GM19238 (cell line): Measurements from ENCODE around the gene CDK8.
"Not testable (repeated sequence)": the region's sequence is repeated elsewhere in the genome, so short reads cannot be mapped to it uniquely, and the experiment has no call there.

Experiments used
- DNase-seq: peaks from one replicate; pipeline ENCODE4 v3.0.0; 2011; ENCODE audit warnings: low spot score; ENCODE audit not compliant: insufficient read length

Gene CDK8

DNA sequence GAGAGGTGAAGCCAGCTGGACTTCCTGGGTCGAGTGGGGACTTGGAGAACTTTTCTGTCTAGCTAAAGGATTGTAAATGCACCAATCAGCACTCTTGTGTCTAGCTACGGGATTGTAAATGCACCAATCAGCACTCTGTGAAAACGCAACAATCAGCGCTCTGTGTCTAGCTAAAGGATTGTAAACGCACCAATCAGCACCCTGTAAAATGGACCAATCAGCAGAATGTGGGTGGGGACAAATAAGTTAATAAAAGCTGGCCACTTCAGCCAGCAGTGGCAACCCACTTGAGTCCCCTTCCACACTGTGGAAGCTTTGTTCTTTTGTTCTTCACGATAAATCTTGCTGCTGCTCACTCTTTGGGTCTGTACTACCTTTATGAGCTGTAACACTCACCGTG, 58.1 kb downstream of the CDK8 start:
- not testable (repeated sequence) for DNase-seq

DNA sequence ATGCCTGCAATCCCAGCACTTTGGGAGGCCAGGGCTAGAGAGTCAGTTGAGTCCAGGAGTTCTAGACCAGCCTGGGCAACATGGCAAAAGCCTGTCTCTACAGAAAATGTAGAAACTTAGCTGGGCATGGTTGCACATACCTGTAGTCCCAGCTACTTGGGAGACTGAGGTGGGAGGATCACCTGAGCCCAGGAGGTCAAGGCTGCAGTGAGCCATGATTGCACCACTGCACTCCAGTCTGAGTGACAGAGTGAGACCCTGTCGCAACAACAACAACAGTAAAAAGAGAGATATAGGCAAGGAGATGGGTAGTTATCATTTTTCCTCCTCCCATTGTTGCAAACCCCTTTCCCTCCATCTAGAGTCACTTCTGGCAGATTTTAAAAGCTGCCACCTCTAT, 62.2 kb downstream of the CDK8 start:
- DNase-seq = not testable (repeated sequence)

DNA sequence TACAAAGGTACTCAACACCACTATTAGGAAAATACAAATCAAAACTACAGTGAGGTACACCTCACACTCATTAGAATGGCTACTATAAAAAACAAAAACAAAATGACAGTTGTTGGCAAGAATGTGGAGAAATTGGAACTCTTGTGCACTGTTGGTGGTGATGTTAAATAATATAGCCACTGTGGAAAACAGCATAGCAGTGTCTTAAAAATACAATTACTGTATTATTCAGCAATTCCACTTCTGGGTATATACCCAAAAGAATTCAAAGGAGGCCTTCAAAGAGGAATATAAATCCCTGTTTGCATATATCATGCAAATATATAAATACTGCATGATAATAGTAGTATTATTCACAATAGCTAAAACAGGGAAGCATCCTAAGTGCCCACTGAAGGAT, 66.8 kb downstream of the CDK8 start:
- no peak for DNase-seq

DNA sequence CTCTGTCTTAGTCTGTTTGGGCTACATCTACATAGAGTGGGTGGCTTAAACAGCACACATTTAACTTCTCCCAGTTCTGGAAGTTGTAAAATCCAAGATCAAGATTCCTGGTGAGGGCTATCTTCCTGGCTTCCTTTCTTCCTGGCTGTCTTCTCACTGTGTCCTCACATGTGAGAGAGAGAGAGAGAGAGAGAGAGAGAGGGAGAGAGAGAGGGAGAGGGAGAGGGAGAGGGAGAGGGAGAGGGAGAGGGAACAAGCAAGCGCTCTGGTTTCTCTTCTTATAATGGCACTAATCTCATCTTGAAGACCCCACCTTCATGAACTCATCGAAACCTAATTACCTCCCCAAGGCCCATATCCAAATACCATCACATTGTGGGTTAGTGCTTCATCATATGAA, 69.2 kb downstream of the CDK8 start:
- DNase-seq = no peak

DNA sequence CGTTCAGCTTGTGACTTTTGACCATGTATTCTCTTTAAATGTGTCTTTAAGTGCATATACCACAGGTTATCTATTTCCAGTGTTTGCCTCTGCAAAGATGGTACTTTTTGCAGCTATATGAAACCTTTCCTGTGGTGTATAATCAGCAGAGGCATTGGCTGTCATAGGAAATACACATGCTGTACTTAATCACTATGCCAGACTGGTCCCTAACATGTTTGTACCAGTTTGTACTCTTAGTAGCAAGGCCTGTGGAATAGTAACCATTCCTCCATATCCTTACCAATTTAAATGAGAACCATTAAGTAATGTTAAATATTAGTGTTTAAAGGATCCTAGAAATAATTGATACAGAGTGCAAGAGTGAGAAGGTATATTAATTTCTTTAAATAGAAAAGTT, 69.8 kb downstream of the CDK8 start:
- DNase-seq = no peak

DNA sequence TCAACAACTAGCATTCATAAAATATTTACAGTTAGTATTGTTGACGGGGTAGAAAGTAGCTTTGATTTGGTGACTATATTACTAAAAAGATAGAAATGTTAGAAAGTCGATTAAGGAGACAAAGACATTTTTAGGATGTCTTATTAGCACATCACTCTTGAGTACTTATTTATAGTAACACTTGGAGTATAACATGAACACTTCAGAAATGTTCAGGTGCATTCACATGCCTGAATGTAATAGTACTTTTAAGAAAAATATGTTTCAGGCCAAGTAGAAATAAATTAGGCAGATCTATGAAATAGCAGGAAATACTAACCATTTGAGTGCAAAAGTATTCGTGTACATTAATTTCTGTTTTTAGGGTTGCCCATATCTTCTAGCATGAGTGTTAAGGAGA, 70.4 kb downstream of the CDK8 start:
- DNase-seq = no peak

DNA sequence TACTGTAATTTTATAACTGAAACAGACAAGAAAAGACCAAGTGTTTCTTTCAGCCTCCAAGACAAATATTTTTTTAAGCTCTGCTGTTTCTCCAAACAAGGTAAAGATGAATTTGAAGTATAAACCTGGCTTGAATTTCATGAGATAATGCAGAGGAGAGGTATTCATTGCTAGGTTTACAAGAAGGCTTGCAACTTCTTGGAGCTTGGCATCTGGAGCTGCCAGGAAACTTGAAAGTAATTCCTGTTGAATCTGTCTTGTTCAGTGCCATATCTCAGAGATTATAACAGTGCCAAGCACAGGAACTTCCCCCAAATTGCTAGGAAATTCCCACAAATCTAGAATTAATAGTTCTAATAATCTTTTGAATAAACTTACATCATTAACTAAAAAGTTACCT, 70.9 kb downstream of the CDK8 start:
- DNase-seq = no peak

DNA sequence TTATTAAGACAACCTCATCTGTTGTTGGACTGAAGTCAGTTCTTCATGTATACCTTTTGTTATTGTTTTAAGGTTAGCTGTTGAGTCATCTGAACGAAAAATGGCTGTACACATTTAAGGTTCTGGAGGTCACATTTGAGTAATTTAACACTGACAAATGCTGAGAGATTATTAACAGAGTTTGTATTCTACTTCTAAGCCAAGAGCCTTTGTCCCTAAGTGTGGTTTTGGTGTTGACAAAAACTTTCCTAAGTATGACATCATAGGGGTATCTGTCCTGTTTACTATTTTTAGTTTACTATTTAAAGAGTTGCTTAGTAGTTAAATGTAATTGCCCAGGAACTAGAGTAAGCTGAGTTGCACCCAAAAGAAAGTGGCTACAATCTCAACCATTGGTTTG, 71.9 kb downstream of the CDK8 start:
- DNase-seq = no peak

DNA sequence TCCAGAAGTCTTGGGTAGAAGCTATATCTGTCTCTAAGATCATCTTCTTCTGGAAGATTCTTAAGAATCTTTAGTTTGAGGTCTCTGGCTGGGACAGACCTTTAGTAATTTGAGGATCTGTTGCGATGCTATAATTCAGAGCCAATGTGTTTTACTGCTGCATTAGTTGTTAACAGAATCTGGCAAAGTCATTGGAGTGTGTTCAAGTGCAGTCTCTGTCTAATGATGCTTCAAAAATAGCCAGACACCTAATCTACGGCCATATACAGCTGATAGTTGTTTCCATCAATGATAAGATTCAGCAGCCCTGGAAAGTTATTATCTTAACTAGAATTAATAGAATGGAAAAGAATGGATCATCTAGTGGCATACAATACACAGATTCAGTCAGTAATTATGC, 72.6 kb downstream of the CDK8 start:
- DNase-seq = no peak

DNA sequence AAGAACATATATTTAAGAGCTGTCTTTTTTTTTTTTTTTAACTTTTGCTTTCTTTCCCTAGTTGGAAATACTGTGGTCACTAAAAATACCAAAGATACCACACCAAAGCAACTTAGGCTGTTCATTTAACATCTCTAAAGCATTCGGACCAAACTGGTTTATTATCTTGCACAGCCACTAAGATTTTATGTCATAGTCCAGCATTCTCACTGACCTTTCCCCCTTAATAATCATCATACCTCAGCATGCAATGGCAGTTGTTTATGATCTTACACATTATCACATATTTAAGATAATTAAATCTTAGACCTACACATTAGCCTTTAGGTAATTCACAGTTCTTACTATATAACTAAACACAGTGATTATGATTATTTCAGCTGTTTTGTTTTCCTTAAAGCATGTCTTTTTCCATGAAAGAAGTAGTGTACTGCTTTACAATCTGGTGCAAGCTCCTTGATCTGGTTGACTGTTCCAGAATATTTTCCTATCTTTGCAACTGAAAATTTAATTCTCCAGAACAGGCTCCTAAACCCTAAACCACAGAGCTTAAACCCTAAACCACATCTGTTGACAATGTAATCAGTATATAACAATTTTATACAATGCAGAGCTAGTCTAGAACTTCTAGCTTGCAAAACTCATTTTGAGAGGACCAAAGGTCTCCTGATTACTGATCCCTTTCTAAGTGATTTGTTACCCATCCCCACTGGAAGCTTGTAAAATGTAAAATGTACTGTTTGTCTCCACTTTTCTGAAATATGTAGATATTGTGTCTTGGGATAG, 74.2 kb downstream of the CDK8 start:
- DNase-seq = no peak

DNA sequence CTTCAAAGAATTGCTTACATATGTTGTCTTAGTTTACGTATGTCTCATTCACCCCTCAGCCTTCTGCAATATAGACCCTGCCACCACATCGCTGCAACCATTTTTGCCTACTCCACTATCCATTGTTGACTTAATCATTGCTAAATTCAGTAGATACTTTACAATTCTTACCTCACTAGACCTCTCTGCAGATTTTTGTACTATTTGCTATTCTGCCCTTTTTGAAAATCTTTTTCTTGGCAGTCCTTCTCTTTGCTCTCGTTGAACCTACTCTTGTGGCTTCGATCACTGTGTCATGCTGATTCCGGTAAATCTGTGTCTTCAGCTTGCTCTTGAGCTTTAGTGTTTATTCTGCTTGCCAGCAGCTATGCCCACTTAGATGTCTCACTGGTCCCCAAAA, 81.2 kb downstream of the CDK8 start:
- DNase-seq = no peak

DNA sequence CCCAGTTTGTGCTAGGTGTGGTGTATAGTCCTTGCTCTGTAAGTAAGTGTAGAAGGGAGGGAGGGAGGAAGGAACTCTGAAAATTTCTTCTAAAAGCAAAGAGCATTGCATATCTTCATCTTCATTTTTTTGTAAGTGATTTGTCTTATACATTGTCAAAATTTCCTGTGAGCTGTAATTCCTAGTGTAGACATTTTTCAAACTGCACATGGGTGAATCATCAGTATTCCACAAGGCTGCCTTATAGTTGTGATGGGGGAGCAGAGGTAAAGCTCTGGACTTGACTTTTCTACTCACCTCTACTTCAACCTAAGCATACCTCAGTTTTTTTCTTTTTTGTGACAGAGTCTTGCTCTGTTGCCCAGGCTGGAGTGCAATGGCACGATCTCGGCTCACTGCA, 86.9 kb downstream of the CDK8 start:
- DNase-seq = no peak

DNA sequence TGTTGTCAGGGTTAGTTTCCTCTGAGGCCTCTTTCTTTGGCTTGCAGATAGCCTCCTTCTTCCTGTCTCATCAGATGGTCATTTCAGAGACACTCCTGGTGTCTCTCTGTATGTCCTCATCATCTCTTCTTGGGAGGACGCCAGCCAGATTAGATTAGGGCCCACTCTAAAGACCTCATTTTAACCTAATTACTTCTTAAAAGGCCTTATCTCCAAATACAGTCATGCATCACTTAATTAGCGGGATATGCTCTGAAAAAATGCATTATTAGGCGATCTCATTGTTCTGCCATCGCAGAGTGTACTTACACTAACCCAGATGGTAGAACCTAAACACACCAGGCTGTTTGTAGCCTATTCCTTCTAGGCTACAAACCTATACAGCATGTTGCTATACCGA, 89.0 kb downstream of the CDK8 start:
- no peak for DNase-seq

DNA sequence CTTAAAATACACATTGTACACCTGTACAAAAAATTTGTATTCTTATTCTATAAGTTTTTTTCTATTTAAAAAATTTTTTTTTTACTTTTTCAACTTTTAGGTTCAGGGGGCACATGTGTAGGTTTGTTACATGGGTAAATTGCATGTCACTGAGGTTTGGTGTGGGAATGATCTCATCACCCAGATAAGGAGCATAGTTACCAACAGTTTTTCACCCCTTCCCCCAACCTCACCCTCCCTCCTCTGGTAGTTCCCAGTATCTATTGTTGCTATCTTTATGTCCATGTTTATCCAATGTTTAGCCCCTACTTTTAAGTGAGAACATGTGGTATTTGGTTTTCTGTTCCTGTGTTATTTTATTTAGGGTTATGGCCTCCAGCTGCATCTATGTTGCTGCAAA, 89.9 kb downstream of the CDK8 start:
- no peak for DNase-seq

DNA sequence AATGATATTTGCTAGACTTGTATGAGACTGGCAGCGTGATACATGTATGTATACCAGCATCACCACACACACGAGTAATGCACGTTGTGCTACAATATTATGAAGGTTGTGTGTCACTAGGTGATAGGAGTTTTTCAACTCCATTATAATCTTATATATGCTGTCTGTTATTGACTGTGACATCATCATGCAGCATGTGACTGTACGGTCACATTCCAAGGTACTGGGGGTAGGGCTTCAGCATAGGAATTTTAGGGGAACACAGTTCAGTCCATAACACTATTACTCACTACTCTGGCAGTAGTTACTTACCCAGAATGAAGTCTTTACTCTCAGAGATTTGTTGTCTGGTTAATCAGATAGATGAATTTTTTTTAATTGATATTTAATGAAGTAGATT, 91.1 kb downstream of the CDK8 start:
- no peak for DNase-seq

DNA sequence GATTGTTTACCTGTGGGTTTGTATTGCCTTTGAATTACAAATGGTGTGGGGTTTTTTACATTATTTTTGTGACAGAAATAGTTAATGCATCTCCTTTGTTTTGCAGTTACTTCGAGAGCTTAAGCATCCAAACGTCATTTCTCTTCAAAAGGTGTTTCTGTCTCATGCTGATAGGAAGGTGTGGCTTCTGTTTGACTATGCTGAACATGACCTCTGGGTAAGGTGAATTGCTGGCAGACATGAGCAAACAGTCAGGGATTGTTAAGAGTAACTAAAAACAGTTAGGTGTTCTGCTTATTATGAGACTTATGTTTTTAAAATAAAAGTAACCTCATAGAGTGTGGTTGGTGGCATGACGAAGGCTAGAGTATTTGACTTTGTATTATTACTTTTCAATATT, 95.0 kb downstream of the CDK8 start:
- DNase-seq = no peak

DNA sequence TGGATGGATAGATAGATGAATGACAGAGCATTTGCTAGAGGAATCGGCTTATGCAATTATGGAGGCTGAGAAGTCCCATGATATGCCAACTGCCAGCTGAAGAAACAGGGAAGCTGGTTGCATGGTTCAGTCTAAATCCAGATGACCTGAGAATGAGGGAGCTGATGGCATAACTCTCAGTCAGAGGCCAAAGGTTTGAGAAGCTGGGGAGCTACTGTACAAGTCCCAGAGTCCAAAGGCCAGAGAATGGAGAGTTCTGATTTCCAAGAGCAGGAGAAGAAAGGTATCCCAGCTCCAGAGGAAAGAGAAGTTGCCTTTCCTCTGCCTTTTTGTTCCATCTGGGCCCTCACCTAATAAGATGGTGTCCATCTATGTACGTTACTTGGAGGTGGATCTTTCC, 108.3 kb downstream of the CDK8 start:
- no peak for DNase-seq

DNA sequence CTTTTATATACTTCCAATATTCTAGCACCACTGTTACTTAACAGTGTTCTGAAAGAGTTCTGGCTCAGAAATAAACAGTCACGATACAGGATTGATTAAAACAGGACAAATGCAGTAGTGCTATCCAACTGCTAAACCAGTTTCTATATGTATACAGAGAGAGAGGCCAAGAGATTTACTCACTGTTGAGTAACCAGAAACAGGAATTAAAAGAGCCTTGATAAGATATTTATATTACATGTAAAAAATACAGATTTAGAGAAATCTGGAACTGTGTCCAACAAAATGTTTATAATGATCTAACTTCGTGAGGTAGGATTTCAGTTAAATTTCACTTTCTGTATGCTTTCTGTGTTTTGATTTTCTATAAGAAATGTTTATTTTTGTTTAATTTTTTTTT, 116.6 kb downstream of the CDK8 start:
- no peak for DNase-seq

DNA sequence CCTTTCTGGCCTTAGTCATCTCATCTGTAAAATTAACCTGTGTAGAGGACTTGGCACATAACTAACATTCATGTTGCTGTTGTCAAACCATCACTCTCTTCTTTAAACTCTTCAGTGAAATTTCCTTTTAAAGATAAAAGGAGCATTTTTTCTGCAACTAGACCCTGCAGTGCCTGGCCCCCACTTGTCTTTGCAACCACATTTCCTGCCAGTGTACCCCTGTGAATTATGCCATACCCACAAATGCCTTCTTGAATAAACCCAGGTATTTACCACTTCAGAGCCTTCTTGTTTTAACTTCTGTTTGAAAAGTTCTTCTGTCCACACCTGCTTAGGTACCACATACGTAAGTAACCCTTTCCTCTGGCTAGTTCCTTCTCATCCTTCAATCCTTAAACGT, 118.8 kb downstream of the CDK8 start:
- no peak for DNase-seq

DNA sequence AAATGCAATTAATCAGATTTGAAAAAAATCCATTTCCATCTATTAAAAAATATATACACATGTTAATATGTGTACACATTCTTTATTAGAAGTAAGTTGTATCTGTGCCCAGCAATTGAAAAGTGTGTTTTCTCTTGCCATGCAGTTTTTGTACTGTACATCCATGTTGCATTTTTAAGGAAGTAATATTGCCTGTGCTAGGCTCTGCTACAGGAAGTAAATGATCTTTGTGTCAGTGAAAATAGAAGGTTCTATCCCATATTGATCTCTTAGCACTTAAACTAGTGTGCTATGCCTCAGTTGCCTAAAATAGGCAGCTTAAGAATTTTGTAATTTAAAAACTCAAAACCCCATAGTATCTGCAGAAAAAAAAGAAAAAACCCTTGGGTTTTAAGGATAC, 122.5 kb downstream of the CDK8 start:
- no peak for DNase-seq

DNA sequence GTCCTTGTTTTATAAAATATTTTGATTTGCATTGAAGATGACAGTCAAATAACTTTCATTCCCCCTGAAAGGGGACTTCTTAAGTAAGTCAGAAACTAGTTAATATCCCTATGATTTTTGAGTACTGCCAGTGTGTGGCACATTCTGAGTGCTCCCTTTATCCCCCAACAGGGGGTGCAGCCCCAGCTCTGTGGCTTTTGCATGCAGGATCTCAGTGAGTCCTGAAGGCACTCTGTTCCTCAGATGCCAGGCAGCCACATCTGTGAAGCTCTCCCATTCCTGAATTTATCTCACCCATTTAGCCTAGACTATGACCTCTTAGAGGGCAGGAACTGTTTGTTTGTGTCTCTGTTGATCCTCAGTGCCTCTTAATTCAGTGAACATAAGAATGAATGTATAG, 123.1 kb downstream of the CDK8 start:
- DNase-seq = no peak

DNA sequence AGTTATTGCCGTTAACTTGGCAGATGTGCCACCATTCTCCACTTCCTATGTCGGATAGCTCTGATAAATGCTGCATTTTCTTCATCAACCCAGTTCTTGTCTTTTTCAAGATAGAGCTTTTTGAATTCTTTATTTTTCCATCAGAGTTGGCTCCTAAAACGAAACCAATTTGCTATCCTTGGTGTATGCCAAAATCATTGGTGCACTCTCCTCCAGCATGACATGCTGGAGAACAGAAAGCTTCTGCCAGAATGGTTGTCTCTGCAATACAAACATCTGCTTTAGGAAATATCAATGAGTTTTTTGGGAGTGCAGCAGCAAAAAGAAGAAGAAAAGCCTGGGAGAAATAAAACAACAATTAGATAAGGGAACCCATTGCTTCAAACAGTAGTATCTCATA, 124.2 kb downstream of the CDK8 start:
- no peak for DNase-seq

DNA sequence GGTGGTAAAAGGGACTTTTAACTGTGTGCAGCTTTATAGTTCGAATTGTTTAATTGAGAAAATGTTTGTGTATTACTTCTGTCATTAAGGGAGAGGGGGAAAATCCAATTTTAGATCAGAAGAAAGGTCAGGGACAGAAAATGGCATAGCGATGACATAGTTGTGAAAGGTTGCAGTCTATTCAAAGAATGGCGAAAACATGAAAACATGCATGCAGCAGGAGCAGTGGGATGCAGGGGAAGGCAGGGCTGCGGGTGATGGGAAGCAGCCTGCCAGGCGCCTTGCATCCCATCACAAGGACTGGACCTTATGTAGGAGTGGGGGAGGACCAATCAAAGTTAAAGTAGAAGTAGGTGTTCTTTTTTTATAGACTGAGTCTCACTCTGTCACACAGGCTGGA, 125.9 kb downstream of the CDK8 start:
- no peak for DNase-seq

DNA sequence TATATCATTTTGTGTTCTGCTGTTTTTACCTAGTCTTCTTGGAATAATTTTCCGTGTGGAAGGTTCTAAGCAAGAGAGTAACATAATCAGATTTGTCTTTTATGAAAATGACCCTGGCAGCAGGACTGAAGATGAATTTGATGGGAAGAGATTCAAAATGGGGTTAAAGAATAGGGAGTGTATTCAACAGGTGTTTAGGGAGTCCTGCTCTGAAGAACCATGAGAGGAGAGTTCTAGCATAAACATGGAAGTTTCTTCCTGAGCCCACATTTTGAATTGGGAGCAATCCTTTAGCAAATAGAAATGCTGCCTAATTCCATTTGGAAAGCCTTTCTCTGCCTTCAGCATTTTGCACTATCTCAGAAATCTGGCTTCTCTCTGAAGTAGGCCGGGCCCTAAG, 127.0 kb downstream of the CDK8 start:
- DNase-seq = no peak
